ENCODE measurements around the gene HCN3.

Gene HCN3

DNA sequence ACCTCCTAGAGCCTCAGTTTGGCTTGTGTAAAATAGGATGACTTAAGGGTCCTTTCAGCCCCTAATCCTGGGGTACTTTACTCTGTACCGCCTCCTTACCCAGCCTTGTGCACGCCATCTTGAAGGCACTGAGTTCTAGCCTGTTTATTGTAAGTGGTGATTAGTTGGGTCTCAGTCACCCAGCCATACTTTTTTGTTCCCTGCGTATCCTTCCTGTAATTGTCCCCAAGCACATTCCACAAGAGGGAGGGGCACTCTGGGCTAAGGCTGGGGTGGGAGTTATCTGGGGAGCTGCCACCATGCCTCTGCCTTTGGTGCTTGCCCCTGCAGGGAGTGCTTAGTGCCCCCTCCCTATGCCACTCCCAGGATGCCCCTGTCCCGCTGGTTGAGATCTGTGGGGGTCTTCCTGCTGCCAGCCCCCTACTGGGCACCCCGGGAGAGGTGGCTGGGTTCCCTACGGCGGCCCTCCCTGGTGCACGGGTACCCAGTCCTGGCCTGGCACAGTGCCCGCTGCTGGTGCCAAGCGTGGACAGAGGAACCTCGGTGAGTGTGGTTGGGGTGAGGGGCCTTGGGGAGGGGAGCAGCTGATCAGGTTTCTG, 32.3 kb downstream of the HCN3 start:
- H3K9me3 ChIP-seq (ENCODE audit: severe bottlenecking) = no peaks in the 10 kb centered on the region
- no peak for ATAC-seq (ENCODE audit: low read depth)

DNA sequence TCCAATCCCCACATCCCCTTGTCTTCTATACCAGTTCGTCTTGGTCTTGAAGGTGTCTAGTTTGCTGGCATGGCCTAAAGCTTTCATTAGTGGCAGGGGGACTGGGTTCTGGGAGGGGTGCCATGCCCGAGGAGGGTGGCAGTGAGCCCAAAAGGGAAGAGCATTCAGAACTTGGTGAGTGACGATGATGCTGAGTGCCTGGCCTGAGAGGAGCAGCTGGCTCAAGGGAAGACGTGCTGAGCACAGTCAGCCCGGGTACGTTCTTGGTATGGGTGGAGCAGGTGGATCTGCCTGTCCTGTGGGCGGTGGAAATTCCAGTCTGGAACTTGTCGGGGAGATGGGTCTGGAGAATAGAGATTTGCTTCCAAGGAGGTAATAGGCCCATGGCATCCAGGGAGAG, 36.0 kb downstream of the HCN3 start:
- ATAC-seq (ENCODE audit: low read depth) = no peak
- no peak overlapping the region for H3K27ac ChIP-seq (ENCODE audit: poor library complexity, severe bottlenecking)
- no peaks in the 10 kb centered on the region for H3K9me3 ChIP-seq (ENCODE audit: severe bottlenecking)
- TF ChIP-seq, protein P1, sequence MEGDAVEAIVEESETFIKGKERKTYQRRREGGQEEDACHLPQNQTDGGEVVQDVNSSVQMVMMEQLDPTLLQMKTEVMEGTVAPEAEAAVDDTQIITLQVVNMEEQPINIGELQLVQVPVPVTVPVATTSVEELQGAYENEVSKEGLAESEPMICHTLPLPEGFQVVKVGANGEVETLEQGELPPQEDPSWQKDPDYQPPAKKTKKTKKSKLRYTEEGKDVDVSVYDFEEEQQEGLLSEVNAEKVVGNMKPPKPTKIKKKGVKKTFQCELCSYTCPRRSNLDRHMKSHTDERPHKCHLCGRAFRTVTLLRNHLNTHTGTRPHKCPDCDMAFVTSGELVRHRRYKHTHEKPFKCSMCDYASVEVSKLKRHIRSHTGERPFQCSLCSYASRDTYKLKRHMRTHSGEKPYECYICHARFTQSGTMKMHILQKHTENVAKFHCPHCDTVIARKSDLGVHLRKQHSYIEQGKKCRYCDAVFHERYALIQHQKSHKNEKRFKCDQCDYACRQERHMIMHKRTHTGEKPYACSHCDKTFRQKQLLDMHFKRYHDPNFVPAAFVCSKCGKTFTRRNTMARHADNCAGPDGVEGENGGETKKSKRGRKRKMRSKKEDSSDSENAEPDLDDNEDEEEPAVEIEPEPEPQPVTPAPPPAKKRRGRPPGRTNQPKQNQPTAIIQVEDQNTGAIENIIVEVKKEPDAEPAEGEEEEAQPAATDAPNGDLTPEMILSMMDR (IDR thresholded peaks at IDR 0.05; ENCODE audit: poor library complexity, severe bottlenecking) = no peak
- peaks cover 12% of the 10 kb centered on the region for H3K4me1 ChIP-seq (ENCODE audit: insufficient read depth, poor library complexity, severe bottlenecking)
- H3K36me3 ChIP-seq (ENCODE audit: low read depth) = peaks cover 85% of the 10 kb centered on the region
- no peaks in the 10 kb centered on the region for H3K27me3 ChIP-seq (ENCODE audit: insufficient read depth, poor library complexity, severe bottlenecking)
- DNase-seq (ENCODE audit: low spot score) = no peak
- no peak overlapping the region for H3K4me3 ChIP-seq (ENCODE audit: severe bottlenecking)

More for the DNA sequence above, 32.3 kb downstream of the HCN3 start:
- TF ChIP-seq, protein P1 (IDR thresholded peaks at IDR 0.05; ENCODE audit: poor library complexity, severe bottlenecking) = no peak
- Histone ChIP-seq H3K4me1 (ENCODE audit: insufficient read depth, poor library complexity, severe bottlenecking) (peaks cover 12% of the 10 kb centered on the region), H3K27me3 (ENCODE audit: insufficient read depth, poor library complexity, severe bottlenecking) (no peaks in the 10 kb centered on the region), H3K27ac (ENCODE audit: poor library complexity, severe bottlenecking) (peak overlapping the region; percentile 90), H3K4me3 (ENCODE audit: severe bottlenecking) (peak overlapping the region; percentile 49), H3K36me3 (ENCODE audit: low read depth) (peaks cover 47% of the 10 kb centered on the region)
- DNase-seq (ENCODE audit: low spot score) = no peak

DNA sequence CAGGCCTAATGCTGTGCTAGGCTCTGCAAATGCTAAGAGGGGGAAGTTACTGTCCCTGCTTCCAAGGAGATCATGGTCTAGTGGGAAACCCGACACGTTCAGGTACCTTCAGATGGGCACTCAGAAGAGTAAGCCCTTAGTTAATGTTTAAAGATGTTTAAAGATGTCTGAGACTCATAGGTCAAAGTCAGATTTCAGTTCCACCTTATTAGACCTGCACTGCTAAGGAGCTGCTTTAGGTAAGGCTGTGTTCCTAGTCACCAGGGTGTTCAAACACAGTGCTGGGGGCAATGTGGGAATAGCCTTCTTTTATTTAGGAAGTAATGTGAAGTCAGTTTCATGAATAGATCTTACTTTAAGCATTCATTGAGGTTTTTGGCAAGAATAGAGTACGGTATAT, 39.7 kb downstream of the HCN3 start:
- no peak overlapping the region for H3K4me3 ChIP-seq (ENCODE audit: severe bottlenecking)
- TF ChIP-seq, protein P1 (IDR thresholded peaks at IDR 0.05; ENCODE audit: poor library complexity, severe bottlenecking) = no peak
- no peaks in the 10 kb centered on the region for H3K27me3 ChIP-seq (ENCODE audit: insufficient read depth, poor library complexity, severe bottlenecking)
- ATAC-seq (ENCODE audit: low read depth) (no peak), DNase-seq (ENCODE audit: low spot score) (no peak)
- H3K27ac ChIP-seq (ENCODE audit: poor library complexity, severe bottlenecking) = no peak overlapping the region
- peaks cover 86% of the 10 kb centered on the region for H3K36me3 ChIP-seq (ENCODE audit: low read depth)
- no peaks in the 10 kb centered on the region for H3K9me3 ChIP-seq (ENCODE audit: severe bottlenecking)
- no peaks in the 10 kb centered on the region for H3K4me1 ChIP-seq (ENCODE audit: insufficient read depth, poor library complexity, severe bottlenecking)

DNA sequence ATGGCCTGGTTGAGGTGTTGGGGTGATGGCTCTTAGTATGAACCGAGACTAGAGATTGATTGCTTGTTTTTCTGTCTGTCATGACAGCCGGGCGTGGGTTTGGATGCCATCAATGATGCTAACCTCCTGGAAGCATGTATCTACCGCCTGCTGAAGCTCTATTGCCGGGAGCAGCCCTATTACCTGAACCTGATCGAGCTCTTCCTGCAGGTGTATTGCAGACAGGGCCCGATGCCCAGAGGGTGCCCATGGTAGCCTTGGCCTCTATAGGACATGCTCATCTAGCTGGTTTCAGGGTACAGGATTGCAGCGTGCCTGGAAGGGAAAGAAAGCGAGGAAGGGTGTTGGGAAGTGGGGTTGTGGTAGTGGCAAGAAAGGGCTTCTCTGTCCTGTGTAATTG, 40.8 kb downstream of the HCN3 start:
- Histone ChIP-seq H3K4me3 (ENCODE audit: severe bottlenecking) (no peak overlapping the region), H3K36me3 (ENCODE audit: low read depth) (peaks cover 74% of the 10 kb centered on the region), H3K4me1 (ENCODE audit: insufficient read depth, poor library complexity, severe bottlenecking) (no peaks in the 10 kb centered on the region), H3K27me3 (ENCODE audit: insufficient read depth, poor library complexity, severe bottlenecking) (no peaks in the 10 kb centered on the region), H3K9me3 (ENCODE audit: severe bottlenecking) (no peaks in the 10 kb centered on the region), H3K27ac (ENCODE audit: poor library complexity, severe bottlenecking) (no peak overlapping the region)
- ATAC-seq (ENCODE audit: low read depth) = no peak
- TF ChIP-seq, protein P1 (IDR thresholded peaks at IDR 0.05; ENCODE audit: poor library complexity, severe bottlenecking) = no peak
- no peak for DNase-seq (ENCODE audit: low spot score)

DNA sequence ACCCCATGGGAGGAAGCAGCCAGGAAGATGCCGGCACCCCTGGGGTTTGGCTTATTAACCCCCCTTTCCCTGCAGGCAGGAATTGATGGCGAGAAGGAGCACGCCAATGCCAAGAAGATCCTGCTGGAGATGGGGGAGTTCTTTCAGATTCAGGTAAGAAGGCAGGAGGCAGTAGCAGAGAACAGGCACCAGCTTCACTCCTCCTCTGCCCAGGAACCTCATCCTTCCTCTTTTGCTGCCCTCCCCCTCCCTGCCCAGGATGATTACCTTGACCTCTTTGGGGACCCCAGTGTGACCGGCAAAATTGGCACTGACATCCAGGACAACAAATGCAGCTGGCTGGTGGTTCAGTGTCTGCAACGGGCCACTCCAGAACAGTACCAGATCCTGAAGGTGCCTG, 42.3 kb downstream of the HCN3 start:
- H3K27ac ChIP-seq (ENCODE audit: poor library complexity, severe bottlenecking) = peak overlapping the region; percentile 83
- ATAC-seq (ENCODE audit: low read depth) = no peak

More for the DNA sequence above, 42.3 kb downstream of the HCN3 start:
- Histone ChIP-seq H3K4me1 (ENCODE audit: insufficient read depth, poor library complexity, severe bottlenecking) (no peaks in the 10 kb centered on the region), H3K27me3 (ENCODE audit: insufficient read depth, poor library complexity, severe bottlenecking) (no peaks in the 10 kb centered on the region), H3K36me3 (ENCODE audit: low read depth) (peaks cover 59% of the 10 kb centered on the region), H3K9me3 (ENCODE audit: severe bottlenecking) (no peaks in the 10 kb centered on the region), H3K4me3 (ENCODE audit: severe bottlenecking) (no peak overlapping the region)
- TF ChIP-seq, protein P1 (IDR thresholded peaks at IDR 0.05; ENCODE audit: poor library complexity, severe bottlenecking) = no peak
- no peak for DNase-seq (ENCODE audit: low spot score)

Data from RWPE2 (cell line).